IMR-90 (cell line): ENCODE results near the gene NPAS3. TPM values are rescaled to one million over a fixed set of nuclear protein-coding genes. Genes with fewer than 3 reads are reported as not detected.

ENCODE experiments used
- ATAC-seq: fragments of 200-7000 bp; cut with Tn5 transposase; 2 replicates; pipeline ENCODE4 v1.9.1; 2020; ENCODE audit warnings: low read depth, mild to moderate bottlenecking, moderate library complexity
- BruUV-seq: library from RNA; stranded (reverse); fragments of 400-500 nt; replicated peaks from 2 replicates; lab custom pipeline; 2021; lab: Mats Ljungman, UMichigan
- CTCF ChIA-PET: fragments of 300-600 bp; formaldehyde crosslinking; extraction: SDS; loops from one replicate; lab custom pipeline; 2021; ENCODE audit warnings: antibody characterized with exemption; lab: Yijun Ruan, JAX
- POLR2A ChIA-PET: fragments of 300-600 bp; sonication (Branson Sonifier 250); formaldehyde crosslinking; loops from one replicate; lab custom pipeline; 2022; ENCODE audit warnings: antibody characterized with exemption; ENCODE audit not compliant: unreplicated experiment; lab: Charles Lee
- DNase-seq: peaks from one replicate; pipeline ENCODE4 v3.0.0; 2013
- H2AFZ ChIP-seq: replicated peaks from 2 replicates; pipeline ENCODE3; 2013; ENCODE audit warnings: low read length, mild to moderate bottlenecking; ENCODE audit not compliant: poor library complexity
- H2AK5ac ChIP-seq: 2 replicates; pipeline ENCODE4 v1.6.1; 2013; ENCODE audit warnings: low read depth, low read length, inconsistent platforms
- H2AK9ac ChIP-seq: replicated peaks from 2 replicates; pipeline ENCODE3; 2013; ENCODE audit warnings: mild to moderate bottlenecking, low read depth, low read length, moderate library complexity; ENCODE audit not compliant: poor library complexity
- H2BK120ac ChIP-seq: 2 replicates; pipeline ENCODE4 v1.6.1; 2013; ENCODE audit warnings: low read depth, low read length, inconsistent platforms
- H2BK15ac ChIP-seq: 3 replicates; pipeline ENCODE4 v1.6.1; 2013; ENCODE audit warnings: low read depth, low read length, inconsistent platforms
- H2BK20ac ChIP-seq: 2 replicates; pipeline ENCODE4 v1.6.1; 2013; ENCODE audit warnings: low read depth, mild to moderate bottlenecking, inconsistent platforms, low read length, moderate library complexity
- H2BK5ac ChIP-seq: 2 replicates; pipeline ENCODE4 v1.6.1; 2013; ENCODE audit warnings: mild to moderate bottlenecking, low read depth, low read length, inconsistent platforms; ENCODE audit not compliant: poor library complexity, severe bottlenecking
- H3K14ac ChIP-seq: replicated peaks from 2 replicates; pipeline ENCODE4 v1.6.1; 2013; ENCODE audit warnings: low read depth, low read length, inconsistent platforms
- H3K18ac ChIP-seq: 2 replicates; pipeline ENCODE4 v1.6.1; 2013; ENCODE audit warnings: low read depth, low read length, control low read depth
- H3K23ac ChIP-seq: 2 replicates; pipeline ENCODE4 v1.6.1; 2013; ENCODE audit warnings: low read depth, low read length, inconsistent platforms
- H3K27ac ChIP-seq: 2 replicates; pipeline ENCODE4 v1.5.1; 2013; ENCODE audit warnings: mild to moderate bottlenecking, control low read depth, low read length; ENCODE audit not compliant: insufficient read depth
- H3K27me3 ChIP-seq: 2 replicates; pipeline ENCODE4 v1.6.1; 2013; ENCODE audit warnings: low read length; ENCODE audit not compliant: control insufficient read depth, insufficient read depth
- H3K36me3 ChIP-seq: 2 replicates; pipeline ENCODE4 v1.6.1; 2013; ENCODE audit warnings: low read length, mixed read lengths; ENCODE audit not compliant: control insufficient read depth, insufficient read depth
- H3K4ac ChIP-seq: 2 replicates; pipeline ENCODE4 v1.6.1; 2013; ENCODE audit warnings: low read depth, low read length, inconsistent platforms
- H3K4me1 ChIP-seq: 2 replicates; pipeline ENCODE4 v1.6.1; 2013; ENCODE audit warnings: low read length, mixed read lengths; ENCODE audit not compliant: control insufficient read depth, insufficient read depth
- H3K4me2 ChIP-seq: 2 replicates; pipeline ENCODE4 v1.6.1; 2013; ENCODE audit warnings: low read depth, mild to moderate bottlenecking, control low read depth, low read length, moderate library complexity
- H3K4me3 ChIP-seq: 2 replicates; pipeline ENCODE4 v1.5.1; 2013; ENCODE audit warnings: low read depth, mild to moderate bottlenecking, control low read depth, low read length, moderate library complexity; ENCODE audit not compliant: insufficient read depth
- H3K56ac ChIP-seq: 2 replicates; pipeline ENCODE4 v1.6.1; 2013; ENCODE audit warnings: low read length, inconsistent platforms; ENCODE audit not compliant: insufficient read depth; ENCODE audit errors: extremely low read depth
- H3K79me1 ChIP-seq, 2 experiments: 2 replicates each; pipeline ENCODE4 v1.6.1; 2013; ENCODE audit warnings: low read length in 2 of 2, inconsistent platforms in 1 of 2, low read depth in 1 of 2
- H3K9ac ChIP-seq: 2 replicates; pipeline ENCODE4 v1.6.1; 2013; ENCODE audit warnings: low read depth, low read length, control low read depth
- H3K9me1 ChIP-seq: 2 replicates; pipeline ENCODE4 v1.6.1; 2013; ENCODE audit warnings: low read length, inconsistent platforms; ENCODE audit not compliant: insufficient read depth
- H3K9me3 ChIP-seq: 2 replicates; pipeline ENCODE4 v1.6.1; 2013; ENCODE audit warnings: low read length; ENCODE audit not compliant: control insufficient read depth, insufficient read depth
- H4K20me1 ChIP-seq: 2 replicates; pipeline ENCODE4 v1.6.1; 2013; ENCODE audit warnings: low read length, inconsistent platforms; ENCODE audit not compliant: insufficient read depth
- H4K5ac ChIP-seq: 2 replicates; pipeline ENCODE4 v1.6.1; 2013; ENCODE audit warnings: mild to moderate bottlenecking, low read depth, low read length, control low read depth
- H4K8ac ChIP-seq, 2 experiments: 2 replicates each; pipeline ENCODE4 v1.6.1; 2013; ENCODE audit warnings: low read depth in 2 of 2, low read length in 2 of 2, control low read depth in 1 of 2, inconsistent platforms in 1 of 2
- H4K91ac ChIP-seq: 2 replicates; pipeline ENCODE4 v1.6.1; 2013; ENCODE audit warnings: low read depth, low read length, inconsistent platforms; ENCODE audit not compliant: insufficient read depth
- CEBPB ChIP-seq: IDR thresholded peaks from 2 replicates; pipeline ENCODE4 v1.6.1; 2012; ENCODE audit warnings: low read depth, low read length, improper control_type of control experiment
- FOS ChIP-seq: fragments of 150-350 bp; IDR thresholded peaks from 2 replicates; pipeline ENCODE4 v1.6.1; 2016; ENCODE audit warnings: low read depth, low read length
- NFE2L2 ChIP-seq: fragments of 150-350 bp; IDR thresholded peaks from 2 replicates; pipeline ENCODE4 v1.6.1; 2016; ENCODE audit warnings: low read depth, mild to moderate bottlenecking, low read length
- POLR2A ChIP-seq: IDR thresholded peaks from 2 replicates; pipeline ENCODE4 v1.6.1; 2012; ENCODE audit warnings: mild to moderate bottlenecking, low read depth, low read length
- RAD21 ChIP-seq: IDR thresholded peaks from 2 replicates; pipeline ENCODE4 v1.6.1; 2012; ENCODE audit warnings: low read length, improper control_type of control experiment
- RCOR1 ChIP-seq: IDR thresholded peaks from 2 replicates; pipeline ENCODE4 v1.6.1; 2012; ENCODE audit warnings: mild to moderate bottlenecking, low read length, improper control_type of control experiment; ENCODE audit not compliant: insufficient replicate concordance
- RFX5 ChIP-seq: IDR thresholded peaks from 2 replicates; pipeline ENCODE4 v1.8.0; 2012; ENCODE audit warnings: low read depth, mild to moderate bottlenecking, low read length, moderate library complexity
- SMC3 ChIP-seq: fragments of 150-350 bp; IDR thresholded peaks from 2 replicates; pipeline ENCODE4 v1.6.1; 2016; ENCODE audit warnings: low read depth, mild to moderate bottlenecking, antibody characterized with exemption, low read length, moderate library complexity
- WGBS, 2 experiments: methylation state at CpG; one replicate each; pipeline versions ENCODE4 v1.1.5 to v1.1.7; 2013; ENCODE audit warnings: missing lambda C conversion rate in 2 of 2; ENCODE audit not compliant: insufficient read length in 1 of 2; ENCODE audit errors: extremely low coverage in 2 of 2; 5-methylcytosine and 5-hydroxymethylcytosine counted together
- dilution Hi-C: fragments of 300-500 bp; cut with HindIII; formaldehyde crosslinking; loops from one replicate; pipeline ENCODE4 v1.14.3; 2018; ENCODE audit warnings: low sequenced_read_pairs; ENCODE audit not compliant: unreplicated experiment
- in situ Hi-C: fragments of 300-500 bp; cut with MboI; formaldehyde crosslinking; loops from 3 replicates; pipeline ENCODE4 v1.14.3; 2019; ENCODE audit warnings: low sequenced_read_pairs, inconsistent platforms, mixed read lengths
- intact Hi-C: fragments of 100-400 bp; cut with micrococcal nuclease; formaldehyde crosslinking; loops from 2 replicates; pipeline ENCODE4 v1.10.0; 2022
- polyA plus RNA-seq, 3 experiments: library from polyadenylated mRNA; depleted of rRNA; stranded (reverse); fragments of >200 nt; gene quantifications; 2 replicates each; pipeline ENCODE4 v1.2.3, GENCODE V29; 2012; ENCODE audit warnings: low replicate concordance in 1 of 3
- total RNA-seq: library from RNA; depleted of rRNA; stranded (reverse); fragments of >200 nt; gene quantifications from 2 replicates; pipeline ENCODE4 v1.2.3, GENCODE V29; 2012
- TF ChIP-seq, protein P1 (sequence below): fragments of 150-350 bp; IDR thresholded peaks from 2 replicates; pipeline ENCODE4 v1.6.1; 2016; ENCODE audit warnings: low read depth, mild to moderate bottlenecking, low read length, moderate library complexity, borderline replicate concordance

NPAS3 gene
- total and polyA plus RNA-seq, 2 of the 4 experiments (the other 2 are of a cell fraction), result not detected

DNA sequence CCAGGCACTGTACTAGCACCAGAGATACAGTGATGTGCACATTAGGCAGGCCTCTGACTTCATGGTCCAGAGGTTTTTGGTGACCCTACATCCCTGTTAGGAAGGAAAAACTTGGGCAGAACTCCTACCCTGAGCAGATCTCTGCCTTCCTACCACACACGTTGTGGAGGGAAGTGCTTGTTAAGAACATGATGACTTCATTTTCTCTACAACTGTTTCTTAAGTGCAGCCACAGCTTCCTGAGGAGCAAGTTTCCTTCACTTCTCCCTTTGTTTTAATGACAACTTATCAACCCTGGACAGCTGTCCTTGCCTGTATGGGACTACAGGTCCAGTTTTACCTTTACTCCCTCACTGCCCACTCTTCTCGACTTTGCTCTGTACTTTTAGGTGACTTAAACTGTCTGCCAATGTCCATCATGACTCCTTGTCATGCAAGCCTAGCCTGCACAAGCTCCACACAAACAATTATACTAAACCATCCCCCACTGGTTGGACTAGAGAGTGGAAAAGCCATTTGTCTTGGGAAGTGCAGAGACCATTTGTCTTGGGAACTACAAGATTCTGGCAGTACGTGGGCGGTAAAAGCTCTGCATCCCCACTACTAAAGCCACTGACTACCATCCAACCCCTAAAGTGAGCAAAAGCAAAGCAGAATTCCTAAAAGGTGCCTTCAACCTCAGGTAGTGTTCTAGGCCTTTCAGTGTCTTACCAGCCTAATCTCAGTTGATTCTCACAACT lies 652.4 kb downstream of the NPAS3 start:
- no peaks in the 10 kb centered on the region for H3K79me1 ChIP-seq
- BruUV-seq, result no TSS peak
- H3K27ac ChIP-seq, result no peak overlapping the region
- DNase-seq (no peak), ATAC-seq (no peak)
- in situ Hi-C loops (no loop called here), intact Hi-C loops (no loop called here), dilution Hi-C loops (no loop called here)
- no peak overlapping the region for H2AFZ ChIP-seq
- H3K36me3 ChIP-seq, result no peaks in the 10 kb centered on the region
- no peak overlapping the region for H4K8ac ChIP-seq
- H4K5ac ChIP-seq, result no peak overlapping the region
- no peak overlapping the region for H2BK5ac ChIP-seq
- H3K4me3 ChIP-seq, result no peak overlapping the region
- no peak overlapping the region for H3K9ac ChIP-seq
- no peaks in the 10 kb centered on the region for H4K20me1 ChIP-seq
- H3K23ac ChIP-seq, result no peak overlapping the region
- WGBS, 2 experiments, result no CpG with 5 or more reads among the region's 4 CpGs
- H3K56ac ChIP-seq, result no peak overlapping the region
- H2BK120ac ChIP-seq, result no peak overlapping the region
- POLR2A ChIA-PET, result no interaction called here
- no peak overlapping the region for H2BK20ac ChIP-seq
- no peak overlapping the region for H2AK5ac ChIP-seq
- H3K4me1 ChIP-seq, result no peaks in the 10 kb centered on the region
- TF ChIP-seq RCOR1, result no peak
- no peak for TF ChIP-seq RAD21
- TF ChIP-seq POLR2A, result no peak
- TF ChIP-seq, protein P1, sequence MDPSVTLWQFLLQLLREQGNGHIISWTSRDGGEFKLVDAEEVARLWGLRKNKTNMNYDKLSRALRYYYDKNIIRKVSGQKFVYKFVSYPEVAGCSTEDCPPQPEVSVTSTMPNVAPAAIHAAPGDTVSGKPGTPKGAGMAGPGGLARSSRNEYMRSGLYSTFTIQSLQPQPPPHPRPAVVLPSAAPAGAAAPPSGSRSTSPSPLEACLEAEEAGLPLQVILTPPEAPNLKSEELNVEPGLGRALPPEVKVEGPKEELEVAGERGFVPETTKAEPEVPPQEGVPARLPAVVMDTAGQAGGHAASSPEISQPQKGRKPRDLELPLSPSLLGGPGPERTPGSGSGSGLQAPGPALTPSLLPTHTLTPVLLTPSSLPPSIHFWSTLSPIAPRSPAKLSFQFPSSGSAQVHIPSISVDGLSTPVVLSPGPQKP, result no peak
- TF ChIP-seq CEBPB, result no peak
- TF ChIP-seq SMC3, result no peak
- no peak for TF ChIP-seq FOS
- no peak for TF ChIP-seq NFE2L2
- no peak for TF ChIP-seq RFX5
- H3K4me2 ChIP-seq, result no peak overlapping the region
- no peak overlapping the region for H3K14ac ChIP-seq
- no peak overlapping the region for H3K4ac ChIP-seq
- CTCF ChIA-PET, result no interaction called here
- H3K18ac ChIP-seq, result no peak overlapping the region
- H4K91ac ChIP-seq, result no peak overlapping the region
- no peak overlapping the region for H2AK9ac ChIP-seq
- no peak overlapping the region for H2BK15ac ChIP-seq
- H3K27me3 ChIP-seq, result no peaks in the 10 kb centered on the region
- H3K9me1 ChIP-seq, result no peaks in the 10 kb centered on the region
- H3K9me3 ChIP-seq, result no peaks in the 10 kb centered on the region
